HG02840 (cell line): ENCODE measurements around the gene HBS1L.

Experiments
- ATAC-seq: cut with Tn5 transposase; IDR thresholded peaks from one replicate; pipeline ENCODE4 v1.9.1; 2021; ENCODE audit warnings: mild to moderate bottlenecking, moderate library complexity, moderate number of reproducible peaks; ENCODE audit not compliant: unreplicated experiment, low FRiP score

HBS1L gene

DNA sequence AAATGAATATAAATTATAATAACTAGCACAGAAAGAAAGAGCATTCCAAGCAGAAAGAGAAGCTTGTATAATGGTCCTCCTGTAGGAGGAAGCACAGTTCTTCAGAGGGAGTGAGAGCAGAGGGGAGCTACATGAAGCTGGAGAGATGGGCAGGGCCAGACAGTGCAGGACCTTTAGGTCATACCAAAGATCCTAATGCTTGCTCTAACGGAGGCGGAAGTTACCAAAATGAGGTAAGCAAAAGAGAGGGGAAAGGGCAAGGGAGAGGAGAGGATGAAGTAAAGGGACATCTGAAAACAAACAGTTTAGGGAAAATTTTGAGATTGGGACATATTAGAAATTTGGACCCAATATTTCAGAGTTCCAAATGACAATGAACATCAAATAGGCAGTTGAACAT lies 50.2 kb downstream of the HBS1L start:
- ATAC-seq, result no peak

DNA sequence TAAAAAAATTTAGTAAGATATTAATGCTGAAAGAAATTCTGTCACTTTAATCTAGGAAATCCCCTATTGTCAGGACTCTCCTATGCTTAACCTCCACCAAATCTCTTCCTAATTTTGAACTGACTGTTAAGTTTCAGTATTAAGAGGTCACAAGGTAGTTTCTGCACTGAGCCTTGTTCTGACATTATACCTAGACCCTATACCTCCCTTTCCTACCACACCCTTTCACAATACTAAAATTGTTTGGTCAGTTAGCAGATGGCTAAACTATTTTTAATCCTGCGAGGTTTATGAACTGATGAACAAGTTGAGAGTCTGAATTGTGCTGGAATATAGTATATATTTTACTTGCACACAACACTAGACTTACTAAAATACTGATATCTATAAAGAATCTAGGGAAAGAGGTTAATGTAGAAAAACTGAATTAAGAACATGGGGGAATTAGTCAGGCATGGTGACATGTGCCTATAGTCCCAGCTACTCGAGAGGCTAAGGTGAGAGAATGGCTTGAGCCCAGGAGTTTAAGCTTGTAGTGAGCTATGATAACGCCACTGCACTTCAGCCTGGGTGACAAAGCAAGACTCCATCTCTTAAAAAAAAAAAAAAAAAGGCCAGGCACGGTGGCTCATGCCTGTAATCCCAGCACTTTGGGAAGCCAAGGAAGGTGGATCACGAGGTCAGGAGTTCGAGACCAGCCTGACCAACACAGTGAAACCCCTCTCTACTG lies 51.5 kb downstream of the HBS1L start:
- peak; percentile 89 for ATAC-seq

DNA sequence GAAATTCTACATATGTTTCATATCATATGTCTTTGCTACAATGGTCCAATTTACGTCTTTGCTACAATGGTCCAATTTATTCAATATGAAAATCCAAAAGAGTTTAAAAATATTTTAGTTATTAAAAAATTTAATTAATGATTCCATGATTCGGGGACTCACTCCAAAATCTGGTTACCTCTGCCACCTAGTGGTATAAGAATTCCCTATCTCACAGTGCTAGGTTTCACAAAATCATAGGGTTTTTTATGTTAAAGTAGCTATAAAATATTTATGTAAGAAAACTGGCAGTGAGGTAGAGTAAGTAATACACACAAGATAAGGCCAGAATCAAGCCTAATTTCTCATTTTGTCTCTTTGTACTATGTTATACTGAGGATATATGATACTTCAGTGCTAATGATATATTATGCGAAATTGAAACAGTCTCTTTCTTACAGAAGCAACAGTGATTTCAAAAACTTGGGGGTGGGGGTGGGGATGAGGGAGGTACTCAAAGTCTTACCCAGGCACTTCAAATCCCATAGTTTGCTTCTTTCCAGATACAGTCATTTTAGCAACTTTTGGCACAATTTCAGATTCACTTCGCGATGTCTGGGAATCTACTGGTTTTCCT lies 52.3 kb downstream of the HBS1L start:
- ATAC-seq, result no peak

DNA sequence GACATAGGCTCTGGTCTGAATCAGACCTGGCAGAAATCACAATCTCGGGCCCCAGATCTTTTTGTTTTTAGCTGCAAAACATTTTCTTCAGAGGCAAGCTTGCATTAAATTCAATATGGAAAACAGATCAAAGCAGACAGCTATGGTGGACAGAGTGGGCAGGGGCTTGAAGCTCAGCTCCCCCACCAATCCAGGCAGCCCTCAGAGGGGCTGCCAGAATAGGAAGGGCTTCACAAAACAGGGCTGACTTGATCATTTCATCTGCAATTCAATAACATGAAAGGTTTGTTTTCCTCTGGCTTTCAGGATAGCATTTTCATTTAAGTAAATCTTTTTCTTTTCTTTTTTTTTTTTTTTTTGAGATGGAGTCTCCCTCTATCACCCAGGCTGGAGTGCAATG lies 55.5 kb downstream of the HBS1L start:
- no peak for ATAC-seq

DNA sequence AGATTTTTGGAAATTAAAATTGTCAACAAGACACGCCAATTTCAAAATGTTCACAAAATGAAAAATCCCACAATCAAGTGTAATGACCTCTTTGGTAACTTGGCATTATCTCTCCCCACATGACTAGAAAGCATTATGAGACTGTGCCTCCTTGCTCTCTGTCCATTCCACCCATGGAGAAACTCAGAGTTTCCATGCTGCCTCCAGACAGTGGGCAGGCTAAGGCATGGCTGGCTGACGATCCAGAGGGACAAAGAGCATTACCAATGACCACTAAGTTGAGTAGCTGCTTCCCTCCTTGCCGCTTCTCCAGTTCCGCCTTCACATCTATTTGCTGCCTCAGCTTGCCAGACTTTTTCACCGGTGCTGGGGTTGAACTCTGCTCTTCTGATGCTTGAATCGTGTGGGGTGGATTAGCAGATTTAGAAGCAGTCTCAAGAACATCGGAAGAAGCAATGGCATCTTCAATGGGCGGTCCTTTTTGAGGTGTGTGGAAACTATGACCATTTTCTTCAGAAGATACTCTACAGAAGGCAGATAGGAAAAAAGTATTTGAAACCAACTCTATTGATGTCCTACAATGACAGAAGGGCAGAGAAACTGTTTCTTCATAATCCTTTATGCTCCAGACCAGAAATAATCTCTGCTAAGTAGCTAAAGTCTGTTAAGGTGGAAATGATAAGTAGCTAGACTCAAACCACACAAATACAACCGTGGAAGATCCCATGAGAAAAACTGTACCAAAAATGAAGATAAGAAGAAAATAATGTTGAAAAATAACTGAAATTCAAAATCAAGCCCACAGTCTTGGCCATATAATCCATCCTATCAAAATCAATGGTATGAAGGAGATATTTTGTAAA lies 57.3 kb downstream of the HBS1L start:
- ATAC-seq, result no peak

DNA sequence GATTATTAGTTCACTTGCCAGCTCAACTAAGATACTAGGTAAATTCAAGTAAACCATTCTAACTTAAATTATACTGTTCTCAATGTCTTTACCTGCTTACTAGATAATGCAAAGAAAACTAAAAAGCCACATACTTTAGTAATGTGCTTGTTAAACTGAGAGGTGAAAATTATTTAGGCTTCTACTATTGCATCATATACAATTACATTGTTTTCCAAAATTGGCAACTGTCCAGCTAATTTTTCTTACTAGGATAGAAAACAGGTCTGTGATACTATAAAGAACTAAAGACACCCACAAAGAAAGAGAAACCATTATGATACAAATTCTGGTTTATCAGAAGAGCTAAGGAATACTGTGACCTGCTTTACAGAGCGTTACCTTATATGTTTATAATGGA lies 59.1 kb downstream of the HBS1L start:
- no peak for ATAC-seq

DNA sequence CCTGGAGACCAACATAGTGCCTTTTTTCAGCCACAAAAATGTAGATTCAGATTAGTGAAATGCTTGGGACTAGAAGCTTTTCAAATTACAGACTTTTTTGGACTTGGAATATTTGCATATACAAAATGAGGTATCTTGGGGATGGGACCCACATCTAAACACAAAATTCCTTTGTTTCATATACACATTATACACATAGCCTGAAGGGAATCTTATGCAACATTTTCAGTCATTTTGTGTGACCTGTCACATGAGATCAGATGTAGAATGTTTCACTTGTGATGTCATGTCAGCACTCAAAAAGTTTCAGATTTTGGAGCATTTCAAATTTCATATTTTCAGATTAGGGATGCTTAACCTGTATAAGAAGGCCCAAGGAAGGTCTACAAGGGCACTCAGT lies 60.2 kb downstream of the HBS1L start:
- ATAC-seq, result no peak

DNA sequence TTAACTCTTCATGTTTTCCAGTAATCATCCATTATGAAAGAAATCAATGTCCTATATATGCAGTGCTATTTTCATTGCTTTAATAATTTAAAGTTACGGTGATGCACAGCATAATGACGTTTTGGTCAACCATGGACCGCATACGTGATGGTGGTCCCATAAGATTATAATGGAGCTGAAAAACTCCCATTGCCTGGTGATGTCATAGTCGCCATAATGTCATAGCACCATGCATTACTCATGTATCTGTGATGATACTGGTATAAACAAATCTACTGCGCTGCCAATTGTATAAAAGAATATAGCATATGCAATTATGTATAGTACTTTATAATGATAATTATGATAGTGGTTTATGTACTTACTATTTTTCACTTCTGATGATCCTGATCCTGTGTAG lies 62.5 kb downstream of the HBS1L start:
- ATAC-seq, result no peak

DNA sequence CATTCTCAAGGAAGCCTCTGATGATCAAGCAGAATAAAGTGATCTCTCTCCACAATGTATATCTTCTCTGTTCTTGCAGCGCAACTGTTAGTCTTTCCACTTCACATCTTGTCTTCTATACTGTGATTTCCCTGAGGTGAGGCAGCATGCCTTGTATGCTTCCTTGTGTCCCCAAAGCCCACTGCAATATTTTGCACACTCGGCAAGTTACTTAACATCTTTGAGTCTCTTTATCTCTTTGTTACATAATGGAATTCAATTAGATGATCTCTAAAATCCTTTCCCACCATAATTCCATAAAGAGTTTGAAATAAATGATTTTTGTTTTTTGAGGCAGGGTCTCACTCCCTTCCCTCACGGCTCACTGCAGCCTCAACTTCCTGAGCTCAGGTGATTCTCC lies 64.4 kb downstream of the HBS1L start:
- ATAC-seq, result no peak

DNA sequence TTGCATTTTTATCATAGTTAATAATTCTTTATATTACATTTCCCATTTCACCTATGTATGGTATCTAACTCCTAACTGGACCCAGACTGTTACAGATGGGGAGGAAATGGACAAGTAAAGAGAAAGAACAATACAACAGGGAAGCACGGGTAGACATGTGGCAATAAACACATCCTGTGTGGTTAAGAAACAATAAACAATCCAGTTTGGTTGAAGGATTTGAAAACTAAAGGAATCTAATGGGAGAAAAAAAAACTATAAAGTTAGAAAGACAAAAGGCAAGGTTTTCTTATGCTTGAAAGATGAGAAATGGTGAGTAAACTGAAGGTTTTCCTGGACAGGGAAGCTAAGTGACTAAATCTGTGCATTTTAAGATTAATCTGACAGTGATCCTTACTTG lies 69.8 kb downstream of the HBS1L start:
- no peak for ATAC-seq

DNA sequence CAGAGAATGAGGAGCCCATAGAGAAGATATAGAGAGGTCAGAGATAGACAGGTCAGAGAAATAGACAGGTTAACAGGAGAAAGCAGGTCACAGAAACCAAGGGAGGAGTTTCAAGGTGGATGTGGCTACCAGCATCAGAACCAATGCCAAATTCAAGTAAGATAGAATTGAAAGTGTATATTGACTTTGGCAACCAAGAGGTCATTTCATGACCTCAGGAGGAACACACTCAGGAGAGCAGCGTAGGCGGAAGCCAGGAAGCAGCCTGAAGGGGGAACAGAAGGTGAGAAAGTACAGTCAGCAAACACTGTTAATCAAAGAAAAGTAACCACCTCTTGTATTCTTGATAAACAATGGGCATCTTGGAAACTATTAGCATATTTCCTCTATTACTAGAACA lies 70.8 kb downstream of the HBS1L start:
- ATAC-seq, result no peak

DNA sequence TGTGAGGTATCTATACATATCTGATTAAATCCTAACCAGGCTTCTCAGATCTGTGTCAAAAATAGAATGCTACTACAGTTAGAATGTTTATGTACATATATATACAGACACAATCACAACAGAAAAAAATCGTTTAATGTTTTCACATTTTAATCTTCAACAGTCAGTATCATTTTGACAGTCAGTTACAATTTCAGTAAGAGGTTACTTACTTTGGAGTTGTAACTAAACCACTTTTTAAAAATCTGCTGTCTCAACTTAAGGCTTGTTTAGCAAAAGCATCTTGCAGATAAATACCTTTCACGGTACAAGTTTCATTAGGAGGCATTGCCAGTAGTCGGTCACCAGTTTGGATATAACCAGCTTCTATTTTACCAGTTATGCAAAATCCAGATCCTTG lies 72.5 kb downstream of the HBS1L start:
- ATAC-seq, result no peak

DNA sequence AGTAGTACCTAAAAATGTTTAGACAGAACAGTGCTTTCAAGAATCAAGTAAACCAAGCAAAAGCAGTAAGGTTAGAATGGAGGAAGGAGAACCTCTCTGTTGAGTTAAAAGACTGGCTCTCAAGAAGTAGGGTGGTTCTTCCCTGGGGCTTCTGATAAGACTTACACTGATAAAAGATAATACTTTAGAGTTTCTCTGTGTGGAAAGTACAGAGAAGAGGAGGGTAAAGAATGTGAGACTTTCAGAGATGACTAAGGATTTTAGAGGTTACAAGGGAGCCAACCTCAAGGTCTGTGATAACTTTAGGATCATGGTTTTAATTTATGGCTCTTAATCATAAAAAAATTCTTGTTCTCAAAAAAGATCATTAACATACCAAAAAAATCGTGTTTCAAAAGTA lies 73.8 kb downstream of the HBS1L start:
- no peak for ATAC-seq

DNA sequence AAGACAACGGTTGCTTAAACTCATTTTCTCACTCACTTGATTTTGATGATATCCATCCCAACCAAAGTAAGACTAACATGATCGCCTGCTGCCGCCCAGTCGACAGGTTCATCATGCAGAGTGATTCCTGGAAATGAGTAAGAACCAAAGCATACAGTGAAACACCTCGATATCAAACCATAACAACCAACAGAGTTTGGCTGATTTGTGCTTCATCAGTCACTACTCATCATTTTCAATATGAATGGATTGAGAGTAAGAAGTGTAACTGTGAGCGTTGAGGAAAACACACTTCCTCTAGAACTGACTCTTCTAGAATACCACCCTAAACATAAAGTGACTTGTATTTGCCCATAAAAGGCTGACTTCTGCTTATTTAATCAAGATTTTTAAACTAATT lies 75.5 kb downstream of the HBS1L start:
- ATAC-seq, result peak; percentile 62

DNA sequence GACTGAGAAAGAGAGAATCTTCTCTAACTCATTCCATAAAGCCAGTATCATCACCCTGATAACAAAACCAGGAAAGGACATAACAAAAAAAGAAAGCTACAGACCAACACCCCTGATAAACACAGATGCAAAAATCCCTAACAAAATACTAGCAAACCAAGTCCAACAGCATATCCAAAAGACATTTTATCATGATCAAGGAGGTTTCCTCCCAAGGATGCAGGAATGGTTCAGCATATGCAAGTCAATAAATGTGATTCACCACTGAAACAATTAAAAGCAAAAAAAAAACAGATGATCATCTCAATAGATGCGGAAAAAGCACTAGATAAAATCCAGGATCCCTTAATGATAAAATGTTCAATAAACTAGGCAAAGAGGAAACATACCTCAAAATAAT lies 80.3 kb downstream of the HBS1L start:
- ATAC-seq, result no peak

DNA sequence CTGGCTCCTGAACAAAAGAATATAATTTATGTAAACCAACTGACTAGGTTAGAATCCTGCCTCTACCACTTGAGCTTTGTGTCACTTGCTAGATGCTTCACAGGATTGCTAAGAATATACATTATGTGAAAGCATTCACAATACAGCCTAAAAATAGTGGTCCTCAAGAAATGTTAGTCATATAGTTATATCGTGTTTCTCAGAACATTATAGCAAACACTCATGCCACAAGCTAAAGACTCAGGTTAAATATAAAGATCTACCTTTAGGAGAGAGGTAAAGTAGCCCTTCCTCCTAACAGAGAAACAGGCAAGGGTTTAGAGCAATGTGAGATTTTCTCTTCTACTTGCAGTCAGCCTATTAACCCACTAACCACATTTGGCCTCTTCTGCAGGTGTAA lies 86.9 kb downstream of the HBS1L start:
- no peak for ATAC-seq

DNA sequence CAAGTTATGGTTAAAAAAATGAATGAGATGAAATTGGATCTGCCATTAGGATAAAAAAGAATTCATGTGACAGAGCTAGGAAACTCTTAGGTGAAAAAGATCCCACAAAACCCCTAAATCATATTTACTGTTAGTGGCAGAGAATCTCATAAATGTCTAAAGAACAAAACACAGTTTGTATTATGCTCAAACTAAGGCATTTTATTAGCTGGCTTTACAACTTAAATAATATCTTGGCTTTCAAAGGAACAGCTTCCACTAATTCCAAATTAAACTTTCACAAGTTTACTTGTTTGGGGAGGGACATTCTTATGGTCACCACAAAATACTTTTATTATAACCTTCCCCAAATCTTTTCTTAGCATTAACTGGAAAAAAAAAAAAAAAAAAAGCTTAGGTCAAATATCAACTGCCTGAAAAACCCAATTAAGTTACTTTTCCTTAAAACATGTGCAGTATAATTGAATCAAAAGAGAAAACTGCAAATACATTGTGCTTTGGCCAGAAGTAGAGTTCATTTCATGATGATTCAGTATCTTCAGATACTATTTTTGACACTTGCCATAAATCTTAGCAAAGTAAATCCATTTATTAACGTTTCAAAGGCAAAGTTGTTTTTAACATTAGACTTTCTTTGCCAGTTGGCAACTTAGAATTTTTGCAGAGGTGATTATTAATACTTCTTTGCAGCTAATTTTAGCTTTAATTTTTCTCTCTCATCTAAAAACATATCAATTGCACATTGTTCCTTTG lies 90.0 kb downstream of the HBS1L start:
- ATAC-seq, result no peak

DNA sequence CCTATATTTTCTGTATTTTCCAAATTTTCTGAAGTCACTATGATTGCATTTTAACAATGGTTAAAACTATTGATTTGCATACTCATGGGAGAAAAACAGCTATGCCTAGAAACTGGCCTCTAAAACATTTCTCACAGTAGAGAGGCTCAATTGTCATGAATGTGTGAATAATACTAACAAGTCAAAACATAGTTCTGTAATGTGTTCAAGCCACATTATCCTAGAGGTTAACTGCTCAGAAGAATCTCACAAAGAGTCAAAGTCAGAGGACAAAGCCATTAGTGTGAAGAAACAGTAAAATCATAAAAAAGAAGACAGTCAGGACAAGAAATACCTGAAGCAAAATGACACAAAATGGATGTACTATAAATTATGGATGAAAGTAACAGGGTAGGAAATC lies 92.2 kb downstream of the HBS1L start:
- no peak for ATAC-seq

DNA sequence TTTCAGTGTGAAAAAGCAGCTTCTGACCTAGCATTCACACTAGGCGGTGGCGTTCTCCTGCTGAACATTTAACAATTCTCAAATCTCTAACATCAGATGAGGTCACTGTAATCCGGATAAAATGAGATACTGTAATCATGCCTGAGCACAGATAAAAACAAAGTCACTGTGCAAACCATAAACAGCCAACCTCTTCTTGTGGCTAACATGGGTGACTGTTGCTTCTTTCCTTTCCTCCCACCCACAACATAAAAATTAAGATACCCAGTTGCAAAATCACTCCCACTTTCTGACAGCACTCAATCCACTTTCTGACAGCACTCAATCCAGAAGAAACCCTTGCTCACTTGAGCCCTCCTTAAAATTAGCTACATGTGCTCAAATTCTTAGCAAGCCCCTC lies 93.3 kb downstream of the HBS1L start:
- ATAC-seq, result no peak

DNA sequence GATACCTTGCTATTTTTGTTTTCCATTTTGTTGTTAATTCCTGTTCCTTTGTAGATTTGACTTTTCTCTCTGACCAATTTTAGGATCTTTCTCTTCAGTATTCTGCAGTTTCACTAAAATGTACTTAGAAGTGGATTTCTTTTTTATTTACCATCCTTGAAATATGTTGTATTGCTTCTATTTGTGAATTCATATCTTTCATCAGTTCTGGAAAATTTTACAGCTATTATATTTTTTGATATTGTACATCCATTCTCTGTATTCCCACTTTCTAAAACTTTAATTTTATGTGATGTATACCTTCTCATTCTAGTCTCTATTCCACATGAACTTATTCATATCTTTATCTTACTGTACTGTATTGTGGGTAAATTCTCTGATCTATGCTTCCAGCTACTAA lies 95.0 kb downstream of the HBS1L start:
- no peak for ATAC-seq

DNA sequence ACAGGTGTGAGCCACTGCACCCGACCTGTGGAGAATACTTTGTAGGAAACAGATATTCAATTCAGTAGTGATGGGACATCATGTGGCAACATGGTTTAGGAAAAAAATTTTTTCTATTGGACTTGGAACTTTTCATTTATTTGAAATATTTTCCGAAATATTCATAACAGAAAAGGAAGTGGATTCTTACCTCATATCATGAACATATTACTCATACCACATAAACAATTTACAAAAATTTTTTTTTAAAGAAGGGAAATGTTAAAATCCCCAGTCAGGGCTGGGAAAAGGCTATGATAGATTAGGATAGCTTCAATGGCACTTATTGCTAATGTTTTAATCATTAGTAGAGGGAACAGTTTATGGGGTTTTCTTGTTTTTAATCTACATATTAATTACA lies 97.9 kb downstream of the HBS1L start:
- ATAC-seq, result no peak
